ENCODE measurements around the gene GBP1.

GRCh38 chr1:89042491-89042890 lies 22.5 kb downstream of the GBP1 start:
- TF ChIP-seq SIN3A (conservative IDR thresholded peaks at IDR 0.05 in 1 of 2, IDR thresholded peaks at IDR 0.05 in 1 of 2; ENCODE audit: low read depth in 1 of 2, low read length in 2 of 2) (no peak), BACH1 (IDR thresholded peaks at IDR 0.05; ENCODE audit: low read length) (no peak), YY1 (IDR thresholded peaks at IDR 0.05; ENCODE audit: low read depth, low read length) (no peak), CTCF (IDR thresholded peaks at IDR 0.05; ENCODE audit: control extremely low read depth in 1 of 3, insufficient read depth in 1 of 3, low read depth in 1 of 3, low read length in 3 of 3) (no peak), FOSL1 (IDR thresholded peaks at IDR 0.05; ENCODE audit: insufficient read depth, low read depth, low read length) (no peak), POLR2A (IDR thresholded peaks at IDR 0.05; ENCODE audit: control extremely low read depth in 1 of 2, low read depth in 2 of 2, low read length in 2 of 2) (no peak)
